C1 segment of cervical spinal cord (tissue), 14 donors: Measurements from ENCODE around the gene LRRC32.

Source experiments
- DNase-seq, 14 donors: peaks; one replicate each; lab custom pipeline; 2025; lab: John Stamatoyannopoulos, UW

The LRRC32 gene

GRCh38 chr11:76700177-76701100 lies 29.9 kb upstream of the LRRC32 start:
- no peak for DNase-seq

GRCh38 chr11:76699451-76700091 lies 29.0 kb upstream of the LRRC32 start:
- DNase-seq: no peak

DNA sequence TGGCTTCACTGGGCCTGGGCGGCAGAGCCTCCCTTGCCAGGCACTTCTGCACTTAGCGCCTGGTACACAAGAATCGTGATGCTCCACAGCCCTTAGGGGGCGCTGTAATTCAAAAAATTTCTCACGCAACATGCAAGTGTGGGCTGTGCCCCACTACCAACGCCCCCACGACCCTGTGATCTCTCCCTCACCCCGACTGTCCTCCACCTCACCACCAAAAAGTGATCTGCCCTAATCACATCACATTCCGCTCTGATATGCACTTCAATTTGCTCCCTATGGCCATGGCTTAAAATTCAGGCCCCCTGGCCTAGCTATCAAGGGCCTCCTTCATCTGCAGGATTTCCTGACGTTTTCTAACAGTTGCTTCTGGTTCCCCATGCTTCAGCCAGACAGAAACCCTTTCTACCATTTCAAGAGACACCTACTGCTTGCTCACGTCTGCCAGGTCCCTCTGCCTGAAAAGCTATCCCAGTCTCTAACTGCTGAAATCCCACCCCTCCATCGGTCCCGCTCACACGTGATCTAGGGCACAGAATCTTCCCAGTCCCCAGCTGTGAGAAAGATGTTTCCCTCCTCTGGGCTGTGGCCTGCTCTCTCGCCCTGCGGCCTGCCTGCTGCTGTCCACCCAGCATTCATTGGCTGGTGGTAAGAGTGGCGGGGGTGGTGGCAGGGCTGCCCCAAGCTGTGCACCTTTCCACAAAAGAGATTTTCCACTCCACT lies 27.9 kb upstream of the LRRC32 start:
- DNase-seq: no peak

- DNase-seq: no peak
Observed at GRCh38 chr11:76696756-76697155, 26.2 kb upstream of the LRRC32 start.

DNA sequence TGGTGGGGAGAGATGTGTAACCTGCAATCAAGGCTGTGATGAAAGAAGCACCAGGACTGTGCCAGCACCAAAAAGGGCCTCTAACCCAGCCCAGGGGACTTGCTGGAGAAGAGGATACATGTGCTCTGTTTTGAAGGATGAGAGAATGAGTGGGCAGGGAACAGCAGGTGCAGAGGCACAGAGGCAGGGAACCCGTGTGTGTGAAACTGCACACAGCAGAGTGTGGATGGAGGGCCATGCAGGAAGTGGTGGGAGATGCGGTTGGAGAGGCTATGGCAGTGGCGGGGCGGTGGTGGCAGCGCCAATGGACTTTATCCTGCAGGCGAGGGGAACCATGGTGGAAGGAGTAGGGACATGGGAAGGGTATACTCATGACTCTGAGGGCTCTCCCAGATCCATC lies 25.2 kb upstream of the LRRC32 start:
- DNase-seq: no peak

DNA sequence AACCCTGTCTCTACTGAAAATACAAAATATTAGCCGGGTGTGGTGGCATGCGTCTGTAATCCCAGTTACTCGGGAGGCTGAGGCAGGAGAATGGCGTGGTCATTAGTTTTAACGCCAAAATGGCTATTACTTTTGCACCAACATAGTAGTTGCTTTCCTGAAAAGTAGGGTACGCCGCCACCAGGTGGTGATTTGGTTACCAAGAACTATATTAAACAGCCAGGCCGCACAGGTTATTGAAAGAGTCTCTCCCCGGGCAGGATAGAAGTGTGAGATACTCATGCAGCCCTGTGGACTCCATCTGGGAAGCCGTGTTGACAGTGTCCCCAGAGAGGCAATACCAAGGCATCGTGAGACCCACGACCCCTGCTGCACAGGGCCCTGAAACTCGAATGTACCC lies 24.6 kb upstream of the LRRC32 start:
- no peak for DNase-seq

- DNase-seq: no peak
Observed at GRCh38 chr11:76694664-76695063, 24.1 kb upstream of the LRRC32 start.

GRCh38 chr11:76693806-76694205 lies 23.3 kb upstream of the LRRC32 start:
- no peak for DNase-seq

GRCh38 chr11:76692956-76693355 lies 22.4 kb upstream of the LRRC32 start:
- no peak for DNase-seq

DNA sequence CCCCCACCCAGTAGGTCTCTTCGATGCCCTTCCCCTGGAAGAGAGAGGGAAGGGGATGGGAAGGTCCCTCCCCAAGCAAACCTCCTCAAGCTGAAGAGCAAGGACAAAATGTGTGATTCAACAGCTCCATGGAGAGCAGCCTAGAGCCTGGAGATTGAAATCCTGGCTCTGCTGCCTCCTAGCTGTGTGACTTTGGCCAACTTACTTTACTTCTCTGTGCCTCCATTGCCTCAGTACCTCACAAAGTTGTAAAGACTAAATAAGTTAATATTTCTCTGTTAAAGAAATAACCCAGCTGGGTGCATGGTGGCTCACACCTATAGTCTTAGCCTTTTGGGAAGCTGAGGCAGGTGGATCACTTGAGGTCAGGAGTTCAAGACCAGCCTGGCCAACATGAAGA lies 21.1 kb upstream of the LRRC32 start:
- DNase-seq: no peak

DNA sequence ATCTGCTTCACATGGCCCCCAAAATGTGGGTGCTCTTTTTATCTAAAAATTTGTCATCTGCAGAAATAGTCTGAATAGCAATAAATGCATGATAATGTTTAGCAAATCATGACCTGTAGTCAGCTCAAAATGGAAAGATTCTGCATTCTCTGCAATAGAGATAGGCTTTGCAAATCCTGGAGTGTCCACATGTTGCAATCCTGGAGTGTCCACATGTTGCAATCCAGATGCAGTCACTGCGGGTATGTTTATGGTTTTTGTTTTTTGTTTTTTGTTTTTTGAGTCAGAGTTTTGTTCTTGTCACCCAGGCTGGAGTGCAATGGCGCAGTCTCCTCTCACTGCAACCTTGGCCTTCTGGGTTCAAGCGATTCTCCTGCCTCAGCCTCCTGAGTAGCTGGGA lies 20.2 kb upstream of the LRRC32 start:
- DNase-seq: no peak

GRCh38 chr11:76689313-76690260 lies 19.0 kb upstream of the LRRC32 start:
- peak in 1 of 14 donors; percentile 3 for DNase-seq

- peak in 1 of 14 donors; percentile 17 for DNase-seq
Observed at GRCh38 chr11:76688146-76688545, 17.6 kb upstream of the LRRC32 start.

GRCh38 chr11:76686261-76687079 lies 15.9 kb upstream of the LRRC32 start:
- DNase-seq: no peak

- DNase-seq: no peak
Observed at GRCh38 chr11:76685831-76686230, 15.3 kb upstream of the LRRC32 start.

- no peak for DNase-seq
Observed at GRCh38 chr11:76685237-76685636, 14.7 kb upstream of the LRRC32 start.

GRCh38 chr11:76684516-76684915 lies 14.0 kb upstream of the LRRC32 start:
- no peak for DNase-seq

GRCh38 chr11:76683161-76684095 lies 12.9 kb upstream of the LRRC32 start:
- DNase-seq: no peak

- no peak for DNase-seq
Observed at GRCh38 chr11:76682684-76683083, 12.1 kb upstream of the LRRC32 start.
